22Rv1 (cell line): ENCODE data around the gene VKORC1L1.
"Not testable (repeated sequence)": the region's sequence is repeated elsewhere in the genome, so short reads cannot be mapped to it uniquely, and the experiment has no call there.

Experiments
- ZFX ChIP-seq: fragments of 450-650 bp; IDR thresholded peaks from 2 replicates; pipeline ENCODE4 v1.6.1; 2017; ENCODE audit warnings: antibody characterized with exemption, borderline replicate concordance
- TF ChIP-seq, protein P1 (sequence below): fragments of 450-650 bp; IDR thresholded peaks from 2 replicates; pipeline ENCODE4 v1.5.1; 2017; ENCODE audit warnings: mild to moderate bottlenecking

DNA sequence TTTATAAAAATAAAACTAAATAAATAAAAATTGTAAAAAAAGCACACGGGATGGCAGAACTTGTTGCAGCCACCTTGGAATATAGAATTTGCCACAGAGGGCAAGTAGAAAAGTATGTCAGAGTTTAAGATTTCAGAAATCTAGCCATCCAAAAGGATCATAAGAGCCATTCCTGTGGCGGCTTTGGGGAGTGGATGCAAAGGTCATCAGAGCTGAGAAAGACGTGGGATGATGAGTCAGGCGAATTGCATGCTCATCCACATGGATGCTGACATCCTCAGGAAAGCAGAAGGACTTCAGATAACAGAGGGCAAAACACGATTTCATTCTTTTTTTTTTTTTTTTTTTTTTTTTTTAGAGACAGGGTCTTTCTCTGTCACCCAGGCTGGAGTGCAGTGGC lies 3.6 kb upstream of the VKORC1L1 start:
- TF ChIP-seq, protein P1, sequence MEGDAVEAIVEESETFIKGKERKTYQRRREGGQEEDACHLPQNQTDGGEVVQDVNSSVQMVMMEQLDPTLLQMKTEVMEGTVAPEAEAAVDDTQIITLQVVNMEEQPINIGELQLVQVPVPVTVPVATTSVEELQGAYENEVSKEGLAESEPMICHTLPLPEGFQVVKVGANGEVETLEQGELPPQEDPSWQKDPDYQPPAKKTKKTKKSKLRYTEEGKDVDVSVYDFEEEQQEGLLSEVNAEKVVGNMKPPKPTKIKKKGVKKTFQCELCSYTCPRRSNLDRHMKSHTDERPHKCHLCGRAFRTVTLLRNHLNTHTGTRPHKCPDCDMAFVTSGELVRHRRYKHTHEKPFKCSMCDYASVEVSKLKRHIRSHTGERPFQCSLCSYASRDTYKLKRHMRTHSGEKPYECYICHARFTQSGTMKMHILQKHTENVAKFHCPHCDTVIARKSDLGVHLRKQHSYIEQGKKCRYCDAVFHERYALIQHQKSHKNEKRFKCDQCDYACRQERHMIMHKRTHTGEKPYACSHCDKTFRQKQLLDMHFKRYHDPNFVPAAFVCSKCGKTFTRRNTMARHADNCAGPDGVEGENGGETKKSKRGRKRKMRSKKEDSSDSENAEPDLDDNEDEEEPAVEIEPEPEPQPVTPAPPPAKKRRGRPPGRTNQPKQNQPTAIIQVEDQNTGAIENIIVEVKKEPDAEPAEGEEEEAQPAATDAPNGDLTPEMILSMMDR, result not testable (repeated sequence)
- not testable (repeated sequence) for TF ChIP-seq ZFX
